Body of pancreas (tissue), 4 donors: ENCODE measurements around the gene PTPN6. TPM values are rescaled to one million over a fixed set of nuclear protein-coding genes. Genes with fewer than 3 reads are reported as not detected.
A peak's percentile ranks its signal among the peaks of the same experiment; 100 is the strongest.

Experiments
- ATAC-seq: fragments of 150-250 bp; one replicate; pipeline ENCODE4 v1.9.1; 2016
- DNase-seq, 4 donors: peaks; one replicate each; pipeline ENCODE4 v3.0.0-alpha.2; 2019
- H3K27ac ChIP-seq, 4 donors: fragments of 200-600 bp; sonication (generic); 1 replicate in 3 of 4; 2 replicates in 1 of 4; pipeline versions ENCODE4 v1.5.1 to v1.6.1; 2016 to 2019; ENCODE audit warnings: mild to moderate bottlenecking in 1 of 4, mixed read lengths in 1 of 4, moderate library complexity in 1 of 4
- H3K27me3 ChIP-seq, 2 donors: fragments of 200-600 bp; sonication (generic); one replicate each; pipeline ENCODE4 v1.6.0; 2016; ENCODE audit warnings: mild to moderate bottlenecking in 1 of 2
- H3K36me3 ChIP-seq, 2 donors: fragments of 200-600 bp; sonication (generic); replicated peaks in 1 of 2; 2 replicates each; pipeline ENCODE4 v1.5.1; 2016; ENCODE audit warnings: low read depth in 2 of 2; ENCODE audit not compliant: insufficient read depth in 1 of 2
- H3K4me1 ChIP-seq: fragments of 200-600 bp; sonication (generic); one replicate; pipeline ENCODE4 v1.6.0; 2016
- H3K4me3 ChIP-seq, 2 donors: fragments of 200-600 bp; sonication (generic); 1 replicate in 1 of 2; 2 replicates in 1 of 2; pipeline ENCODE4 v1.5.1; 2016 to 2019
- H3K9me3 ChIP-seq, 3 donors: fragments of 200-600 bp; sonication (generic); 1 replicate in 2 of 3; 2 replicates in 1 of 3; pipeline ENCODE4 v1.5.1; 2016
- CTCF ChIP-seq, 7 experiments: fragments of 450-650 bp in 4 of 7; fragments of 200-600 bp in 3 of 7; sonication (generic) in 3 of 7; IDR thresholded peaks; one replicate each; pipeline ENCODE4 v1.5.1; 2016 to 2019; ENCODE audit warnings: antibody characterized with exemption in 7 of 7
- POLR2A ChIP-seq, 3 donors: fragments of 450-650 bp; IDR thresholded peaks; one replicate each; pipeline ENCODE4 v1.6.1; 2016; ENCODE audit warnings: antibody characterized with exemption in 3 of 3, mild to moderate bottlenecking in 2 of 3
- WGBS, 2 donors: methylation state at CpG; one replicate each; pipeline ENCODE4 v1.1.5; 2017; 5-methylcytosine and 5-hydroxymethylcytosine counted together
- intact Hi-C: fragments of 100-400 bp; cut with DNase I; formaldehyde crosslinking; loops from one replicate; pipeline ENCODE4 v1.15.1; 2023
- total RNA-seq, 2 donors: library from RNA; depleted of rRNA; stranded (reverse); fragments of >200 nt; gene quantifications; one replicate each; pipeline ENCODE4 v1.1.0, GENCODE V29; 2016

PTPN6 gene
- total RNA-seq, 2 donors from 2014 or later = 18.4 to 19.4 TPM

GRCh38 chr12:6947615-6948014 lies 3.5 kb upstream of the PTPN6 start:
- WGBS, 2 donors = 72 to 83% methylated on average over 8 of the region's 8 CpGs
- no peak for DNase-seq
- Histone ChIP-seq H3K27me3 (no peaks in the 10 kb centered on the region), H3K9me3 (no peaks in the 10 kb centered on the region), H3K4me3 (no peak overlapping the region), H3K36me3 (no peaks in the 10 kb centered on the region), H3K4me1 (peaks cover 36% of the 10 kb centered on the region), H3K27ac (no peak overlapping the region)
- TF ChIP-seq CTCF (IDR thresholded peaks at IDR 0.05) (no peak), POLR2A (IDR thresholded peaks at IDR 0.05) (no peak)
- intact Hi-C loops = no loop called here
- ATAC-seq = no peak

DNA sequence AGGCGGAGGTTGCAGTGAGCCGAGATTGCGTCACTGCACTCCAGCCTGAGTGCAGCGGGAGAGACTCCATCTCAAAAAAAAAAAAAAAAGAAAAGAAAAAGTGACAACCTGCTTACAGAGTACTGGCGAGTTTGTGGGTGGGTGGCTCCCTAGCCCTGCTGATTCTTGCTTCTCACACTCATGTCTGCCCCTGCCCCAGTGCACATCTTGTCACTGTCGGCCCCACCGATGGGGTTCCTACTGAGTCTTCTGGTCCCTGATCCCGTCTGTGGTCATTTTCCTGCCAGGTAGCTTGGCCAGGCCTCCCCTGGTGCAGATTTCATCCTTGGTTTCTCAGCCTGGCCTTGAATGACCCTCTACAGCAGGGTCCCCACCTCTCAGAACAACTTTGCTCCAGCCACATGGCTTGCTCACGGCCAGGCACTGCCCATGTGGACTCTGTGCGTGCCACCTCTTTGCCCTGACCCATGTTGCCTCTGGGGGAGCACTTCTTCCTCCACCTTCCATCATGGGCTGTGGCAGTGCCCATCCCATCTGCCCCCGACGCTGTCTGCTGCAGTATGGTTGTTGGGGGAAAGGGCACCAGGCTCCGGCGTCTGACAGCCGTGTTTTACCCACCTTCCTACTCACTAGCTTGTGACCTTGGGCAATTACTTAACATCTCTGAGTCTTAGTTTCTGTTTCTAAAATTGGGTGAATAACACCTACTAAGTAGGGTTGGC lies 2.1 kb upstream of the PTPN6 start:
- 71 to 81% methylated on average over 15 of the region's 15 CpGs for WGBS, 2 donors
- Histone ChIP-seq H3K27ac (peak overlapping the region in 2 of 4 donors; percentile 8 to 40), H3K9me3 (no peaks in the 10 kb centered on the region), H3K27me3 (no peaks in the 10 kb centered on the region), H3K4me1 (peaks cover 28% of the 10 kb centered on the region), H3K36me3 (no peaks in the 10 kb centered on the region), H3K4me3 (no peak overlapping the region)
- no peak for ATAC-seq
- no peak for TF ChIP-seq POLR2A (IDR thresholded peaks at IDR 0.05)
- TF ChIP-seq CTCF (IDR thresholded peaks at IDR 0.05) = peak in 1 of 7 experiments; percentile 18
- intact Hi-C loops = no loop called here
- no peak for DNase-seq

GRCh38 chr12:6950401-6950801 lies 755 bp upstream of the PTPN6 start:
- Histone ChIP-seq H3K27ac (peak overlapping the region in 1 of 4 donors; percentile 45), H3K9me3 (no peaks in the 10 kb centered on the region), H3K4me3 (no peak overlapping the region), H3K36me3 (peaks cover 0 to 1% of the 10 kb centered on the region in 2 donors), H3K27me3 (no peaks in the 10 kb centered on the region), H3K4me1 (peaks cover 21% of the 10 kb centered on the region)
- no peak for ATAC-seq
- intact Hi-C loops = no loop called here
- TF ChIP-seq CTCF (IDR thresholded peaks at IDR 0.05) (no peak), POLR2A (IDR thresholded peaks at IDR 0.05) (no peak)
- WGBS, 2 donors = 64 to 80% methylated on average over 1 of the region's 1 CpG
- DNase-seq = no peak

- no peak overlapping the region for H3K4me3 ChIP-seq
- TF ChIP-seq POLR2A (IDR thresholded peaks at IDR 0.05) (no peak), CTCF (IDR thresholded peaks at IDR 0.05) (no peak)
- peaks cover 0 to 3% of the 10 kb centered on the region in 2 donors for H3K36me3 ChIP-seq
- H3K27me3 ChIP-seq = no peaks in the 10 kb centered on the region
- WGBS, 2 donors = 73 to 80% methylated on average over 11 to 20 of the region's 20 CpGs
- intact Hi-C loops = no loop called here
- ATAC-seq (no peak), DNase-seq (no peak)
- peaks cover 12% of the 10 kb centered on the region for H3K4me1 ChIP-seq
- H3K27ac ChIP-seq = peak overlapping the region in 2 of 4 donors; percentile 27 to 55
- H3K9me3 ChIP-seq = no peaks in the 10 kb centered on the region
Measured at GRCh38 chr12:6951551-6952120, 480 bp downstream of the PTPN6 start.
